Astrocyte (in vitro differentiated cells and primary cell): ENCODE measurements around the gene APBB2.

Experiments used
- CTCF ChIP-seq: IDR thresholded peaks from 2 replicates; pipeline ENCODE4 v1.5.1; 2011; ENCODE audit warnings: low read depth, mild to moderate bottlenecking, inconsistent platforms, low read length, moderate library complexity; ENCODE audit not compliant: insufficient read depth
- EZH2 ChIP-seq: IDR thresholded peaks from 2 replicates; pipeline ENCODE4 v1.6.1; 2012; ENCODE audit warnings: mild to moderate bottlenecking, low read length, inconsistent platforms; ENCODE audit not compliant: insufficient read depth

GRCh38 chr4:41098093-41099048 is 116.0 kb downstream of the APBB2 start:
- TF ChIP-seq CTCF (no peak), EZH2 (no peak)
